Measurements from ENCODE around the gene GRWD1.

GRCh38 chr19:48424694-48425219, 21.0 kb upstream of the GRWD1 start:
- no peak for TF ChIP-seq CTCF (IDR thresholded peaks at IDR 0.05 in 4 of 5, conservative IDR thresholded peaks at IDR 0.05 in 1 of 5)
- TF ChIP-seq POLR2A (IDR thresholded peaks at IDR 0.05): no peak

Data from gastrocnemius medialis (tissue), 4 donors.